CD4-positive, alpha-beta T cell treated with Interleukin-6 for 4 hours (primary cell): ENCODE results near the gene TTLL12.

Source experiments
- DNase-seq: peaks from one replicate; pipeline ENCODE4 v3.0.0-alpha.2; 2020; ENCODE audit warnings: mixed read lengths

Gene TTLL12

GRCh38 chr22:43213051-43213450 is 26.1 kb upstream of the TTLL12 start:
- DNase-seq: no peak

- DNase-seq: no peak
Observed at GRCh38 chr22:43212434-43212952, 25.6 kb upstream of the TTLL12 start.

GRCh38 chr22:43211941-43212433 is 25.1 kb upstream of the TTLL12 start:
- no peak for DNase-seq

GRCh38 chr22:43210631-43211515 is 23.9 kb upstream of the TTLL12 start:
- no peak for DNase-seq

GRCh38 chr22:43209971-43210370 is 23.0 kb upstream of the TTLL12 start:
- no peak for DNase-seq

- DNase-seq: no peak
Observed at GRCh38 chr22:43209523-43209890, 22.6 kb upstream of the TTLL12 start.

- DNase-seq: no peak
Observed at GRCh38 chr22:43208703-43209522, 22.0 kb upstream of the TTLL12 start.

- no peak for DNase-seq
Observed at GRCh38 chr22:43207849-43208702, 21.1 kb upstream of the TTLL12 start.

- no peak for DNase-seq
Observed at GRCh38 chr22:43207386-43207785, 20.5 kb upstream of the TTLL12 start.

GRCh38 chr22:43206509-43207161 is 19.7 kb upstream of the TTLL12 start:
- DNase-seq: no peak

GRCh38 chr22:43205748-43206508 is 19.0 kb upstream of the TTLL12 start:
- no peak for DNase-seq

- DNase-seq: no peak
Observed at GRCh38 chr22:43205261-43205691, 18.3 kb upstream of the TTLL12 start.

- DNase-seq: no peak
Observed at GRCh38 chr22:43203471-43203981, 16.6 kb upstream of the TTLL12 start.

GRCh38 chr22:43202756-43203410 is 15.9 kb upstream of the TTLL12 start:
- no peak for DNase-seq

GRCh38 chr22:43202326-43202725 is 15.4 kb upstream of the TTLL12 start:
- no peak for DNase-seq

GRCh38 chr22:43201486-43202219 is 14.7 kb upstream of the TTLL12 start:
- DNase-seq: no peak

GRCh38 chr22:43200555-43200954 is 13.6 kb upstream of the TTLL12 start:
- DNase-seq: no peak

GRCh38 chr22:43200031-43200430 is 13.1 kb upstream of the TTLL12 start:
- DNase-seq: no peak

GRCh38 chr22:43199541-43199940 is 12.6 kb upstream of the TTLL12 start:
- no peak for DNase-seq

- DNase-seq: no peak
Observed at GRCh38 chr22:43198936-43199335, 12.0 kb upstream of the TTLL12 start.
